ENCODE results near the gene NBEAL2.

The NBEAL2 gene

DNA sequence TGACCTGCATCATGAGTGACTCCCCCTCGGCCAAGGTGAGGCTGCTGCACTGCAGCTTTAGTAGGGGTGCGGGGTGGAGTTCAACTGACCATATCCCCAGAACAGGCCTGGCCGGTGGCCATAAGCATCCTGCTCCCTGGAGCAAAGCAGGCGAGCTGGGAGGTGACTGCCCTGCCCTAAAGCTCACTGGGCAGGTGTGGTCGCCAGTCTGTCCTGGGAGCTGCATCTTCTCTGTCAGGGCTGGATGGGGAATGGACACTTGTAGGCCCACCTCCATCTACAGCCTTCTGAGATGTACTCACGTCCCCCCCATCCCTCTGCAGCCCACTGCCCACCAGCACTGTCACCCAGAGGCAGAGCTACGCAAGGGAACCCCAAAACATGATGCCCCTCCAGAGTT lies 14.5 kb downstream of the NBEAL2 start:
- POLR2A ChIA-PET: no interaction called here
- DNase-seq (ENCODE audit: low read depth, low spot score): no peak
- CTCF ChIA-PET: interaction anchor here (0.8 to 1.0 kb wide), 3 partner anchors 9 to 74 kb away, joined by 3 read pairs; no protein-coding TSS in a partner anchor
- TF ChIP-seq, protein P1, sequence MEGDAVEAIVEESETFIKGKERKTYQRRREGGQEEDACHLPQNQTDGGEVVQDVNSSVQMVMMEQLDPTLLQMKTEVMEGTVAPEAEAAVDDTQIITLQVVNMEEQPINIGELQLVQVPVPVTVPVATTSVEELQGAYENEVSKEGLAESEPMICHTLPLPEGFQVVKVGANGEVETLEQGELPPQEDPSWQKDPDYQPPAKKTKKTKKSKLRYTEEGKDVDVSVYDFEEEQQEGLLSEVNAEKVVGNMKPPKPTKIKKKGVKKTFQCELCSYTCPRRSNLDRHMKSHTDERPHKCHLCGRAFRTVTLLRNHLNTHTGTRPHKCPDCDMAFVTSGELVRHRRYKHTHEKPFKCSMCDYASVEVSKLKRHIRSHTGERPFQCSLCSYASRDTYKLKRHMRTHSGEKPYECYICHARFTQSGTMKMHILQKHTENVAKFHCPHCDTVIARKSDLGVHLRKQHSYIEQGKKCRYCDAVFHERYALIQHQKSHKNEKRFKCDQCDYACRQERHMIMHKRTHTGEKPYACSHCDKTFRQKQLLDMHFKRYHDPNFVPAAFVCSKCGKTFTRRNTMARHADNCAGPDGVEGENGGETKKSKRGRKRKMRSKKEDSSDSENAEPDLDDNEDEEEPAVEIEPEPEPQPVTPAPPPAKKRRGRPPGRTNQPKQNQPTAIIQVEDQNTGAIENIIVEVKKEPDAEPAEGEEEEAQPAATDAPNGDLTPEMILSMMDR (IDR thresholded peaks at IDR 0.05; ENCODE audit: insufficient read depth, low read length, missing control alignments): no peak
- H3K4me3 ChIP-seq (ENCODE audit: low read depth, low read length): no peak overlapping the region

DNA sequence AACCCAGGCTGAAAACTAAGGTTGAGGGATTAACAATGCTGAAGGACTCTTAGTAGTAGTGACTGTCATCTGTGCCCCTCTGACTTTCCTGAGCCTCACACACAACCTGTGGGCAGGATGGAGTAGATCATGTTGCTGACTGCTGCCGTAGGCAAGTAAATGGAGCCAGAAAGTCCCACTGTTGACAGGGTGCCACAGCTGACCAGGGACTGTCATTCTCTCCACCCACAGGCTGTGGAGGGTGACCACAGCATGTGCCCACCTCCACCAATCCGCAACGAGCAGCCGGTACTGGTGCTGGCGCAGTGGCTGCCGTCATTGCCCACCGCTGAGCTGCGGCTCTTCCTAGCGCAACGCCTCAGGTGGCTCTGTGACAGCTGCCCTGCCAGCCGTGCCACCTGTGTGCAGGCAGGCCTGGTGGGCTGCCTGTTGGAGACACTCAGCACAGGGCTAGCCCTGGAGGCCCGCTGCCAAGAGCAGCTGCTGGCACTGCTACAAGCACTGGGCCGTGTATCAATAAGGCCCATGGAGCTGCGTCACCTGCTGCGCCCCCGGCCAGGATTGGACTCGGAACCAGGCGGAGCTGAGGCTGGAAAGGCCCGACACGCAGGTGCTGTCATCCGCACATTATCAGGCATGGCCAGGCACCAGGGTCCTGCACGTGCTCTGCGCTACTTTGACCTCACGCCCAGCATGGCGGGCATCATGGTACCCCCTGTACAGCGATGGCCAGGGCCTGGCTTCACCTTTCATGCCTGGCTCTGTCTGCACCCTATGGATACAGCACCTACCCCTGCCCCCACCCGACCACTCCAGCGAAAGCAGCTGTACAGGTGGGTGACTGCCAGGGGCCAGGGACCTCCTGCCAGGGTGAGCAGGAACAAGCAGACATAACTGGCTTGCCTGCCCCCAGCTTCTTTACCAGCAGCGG lies 15.6 kb downstream of the NBEAL2 start:
- DNase-seq (ENCODE audit: low read depth, low spot score): no peak
- ChIA-PET CTCF (no interaction called here), POLR2A (no interaction called here)
- no peak overlapping the region for H3K4me3 ChIP-seq (ENCODE audit: low read depth, low read length)
- TF ChIP-seq, protein P1 (IDR thresholded peaks at IDR 0.05; ENCODE audit: insufficient read depth, low read length, missing control alignments): no peak

DNA sequence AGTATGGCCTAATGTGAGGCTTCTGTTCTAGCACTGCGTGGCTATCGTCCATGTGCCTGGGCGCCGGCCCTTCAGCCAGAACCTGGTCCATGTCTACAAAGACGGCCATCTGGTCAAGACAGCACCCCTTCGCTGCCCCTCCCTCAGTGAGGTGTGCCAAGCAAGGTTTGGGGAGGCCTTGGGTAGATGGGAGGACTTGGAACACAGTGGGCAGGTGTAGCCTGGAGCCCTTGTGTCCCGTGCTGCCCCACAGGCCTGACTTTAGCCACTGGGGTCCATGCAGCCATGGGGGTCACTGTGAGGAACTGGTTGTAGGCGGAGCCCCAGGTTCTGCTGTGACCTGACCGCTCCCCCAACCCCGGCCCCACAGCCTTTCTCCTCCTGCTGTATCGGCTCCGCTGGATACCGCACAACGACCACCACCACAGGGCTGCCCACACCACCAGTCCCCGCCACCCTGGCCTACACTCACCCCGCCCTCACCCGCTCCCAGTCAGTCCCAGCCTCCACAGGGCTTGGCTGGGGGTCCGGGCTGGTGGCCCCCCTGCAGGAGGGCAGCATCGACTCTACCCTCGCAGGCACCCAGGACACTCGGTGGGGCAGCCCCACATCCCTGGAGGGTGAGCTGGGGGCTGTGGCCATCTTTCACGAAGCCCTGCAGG lies 16.6 kb downstream of the NBEAL2 start:
- no peak for DNase-seq (ENCODE audit: low read depth, low spot score)
- ChIA-PET POLR2A (no interaction called here), CTCF (interaction anchor here (0.9 kb wide), 1 partner anchor 9 kb away, joined by 4 read pairs; no protein-coding TSS in a partner anchor)
- TF ChIP-seq, protein P1 (IDR thresholded peaks at IDR 0.05; ENCODE audit: insufficient read depth, low read length, missing control alignments): no peak
- no peak overlapping the region for H3K4me3 ChIP-seq (ENCODE audit: low read depth, low read length)

GRCh38 chr3:46996689-46997452 lies 17.4 kb downstream of the NBEAL2 start:
- ChIA-PET CTCF (interaction anchor here (0.6 to 3.4 kb wide), 6 partner anchors 8 to 327 kb away, joined by 4 to 16 read pairs (median 6); partner anchors contain the start of gene CCDC12), POLR2A (interaction anchor here (1.8 kb wide), 1 partner anchor 17 kb away, joined by 7 read pairs; the partner anchor contains the start of gene NBEAL2)
- TF ChIP-seq, protein P1 (IDR thresholded peaks at IDR 0.05; ENCODE audit: insufficient read depth, low read length, missing control alignments): no peak
- no peak for DNase-seq (ENCODE audit: low read depth, low spot score)
- no peak overlapping the region for H3K4me3 ChIP-seq (ENCODE audit: low read depth, low read length)

DNA sequence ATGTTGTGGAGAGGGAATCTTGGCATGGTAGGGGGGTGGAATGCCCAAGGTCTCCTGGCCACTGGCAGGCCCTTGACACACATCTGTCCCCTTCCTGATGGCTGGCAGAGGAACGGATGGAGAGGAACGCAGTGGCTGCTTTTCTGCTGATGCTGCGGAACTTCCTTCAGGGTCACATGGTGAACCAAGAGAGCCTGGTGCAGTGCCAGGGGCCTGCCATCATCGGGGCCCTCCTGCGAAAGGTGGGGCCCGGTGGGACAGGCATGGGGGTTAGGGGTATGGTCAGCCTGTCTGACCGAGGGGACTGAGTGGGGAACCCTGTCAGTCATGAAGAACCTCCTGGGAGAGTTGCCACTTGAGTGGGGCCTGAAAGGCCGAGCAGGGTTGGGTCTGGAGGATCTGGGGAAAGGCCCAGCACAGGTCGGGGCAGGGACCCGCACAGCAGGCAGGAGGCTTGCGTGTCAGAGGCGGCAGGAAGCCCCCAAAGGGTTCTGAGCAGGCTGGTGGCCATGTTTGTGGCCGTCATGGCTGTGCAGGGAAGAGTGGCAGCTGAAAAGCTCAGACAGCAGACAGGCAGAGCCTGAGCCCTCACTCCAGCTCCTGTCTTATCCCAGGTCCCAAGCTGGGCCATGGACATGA lies 18.1 kb downstream of the NBEAL2 start:
- no peak for DNase-seq (ENCODE audit: low read depth, low spot score)
- POLR2A ChIA-PET: interaction anchor here (1.8 kb wide), 1 partner anchor 18 kb away, joined by 7 read pairs; the partner anchor contains the start of gene NBEAL2
- TF ChIP-seq, protein P1 (IDR thresholded peaks at IDR 0.05; ENCODE audit: insufficient read depth, low read length, missing control alignments): no peak
- CTCF ChIA-PET: interaction anchor here (1.3 to 3.4 kb wide), 9 partner anchors 10 to 89 kb away, joined by 3 to 16 read pairs (median 8); partner anchors contain the start of gene CCDC12
- H3K4me3 ChIP-seq (ENCODE audit: low read depth, low read length): no peak overlapping the region
